Measurements from ENCODE around the gene PRKD2. TPM values are rescaled to one million over a fixed set of nuclear protein-coding genes. Genes with fewer than 3 reads are reported as not detected.

PRKD2 gene
- polyA plus RNA-seq, 1 donor from 2014 or later: 8.0 TPM

DNA sequence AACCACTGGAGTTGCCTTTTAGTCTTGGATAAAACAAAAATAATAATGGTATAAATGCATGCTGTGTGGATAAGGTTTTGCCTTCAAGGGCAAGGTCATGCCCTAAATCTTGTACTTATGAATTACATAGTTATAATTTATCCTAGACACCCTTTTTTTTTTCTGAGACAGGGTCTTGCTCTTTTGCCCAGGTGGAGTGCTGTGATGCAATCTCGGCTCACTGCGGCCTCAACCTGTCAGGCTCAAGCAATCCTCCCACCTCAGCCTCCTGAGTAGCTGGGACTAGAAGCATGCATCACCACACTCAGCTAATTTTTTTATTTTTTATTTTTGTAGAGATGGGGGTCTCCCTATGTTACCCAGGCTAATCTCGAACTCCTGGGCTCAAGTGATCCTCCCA lies 48.3 kb downstream of the PRKD2 start:
- Histone ChIP-seq H3K79me2 (replicated peaks; ENCODE audit: insufficient read depth, low read length) (no peaks in the 10 kb centered on the region), H3K9me2 (ENCODE audit: insufficient read depth, low read length) (no peaks in the 10 kb centered on the region), H3K9ac (ENCODE audit: low read length) (no peak overlapping the region), H3K4me3 (ENCODE audit: low read length) (no peak overlapping the region), H3F3A (ENCODE audit: insufficient read depth, low read length, poor library complexity, severe bottlenecking) (no peaks in the 10 kb centered on the region), H3K9me3 (ENCODE audit: low read length) (no peaks in the 10 kb centered on the region), H3K27me3 (ENCODE audit: insufficient read depth, low read depth, low read length) (no peaks in the 10 kb centered on the region), H3K36me3 (ENCODE audit: insufficient read depth, low read length) (no peaks in the 10 kb centered on the region), H2AFZ (ENCODE audit: low read depth, low read length) (no peak overlapping the region), H3K27ac (ENCODE audit: low read length) (no peak overlapping the region), H4K20me1 (ENCODE audit: insufficient read depth) (no peaks in the 10 kb centered on the region), H3K4me2 (ENCODE audit: low read length) (no peak overlapping the region)
- TF ChIP-seq MXI1 (conservative IDR thresholded peaks at IDR 0.05; ENCODE audit: poor library complexity, severe bottlenecking) (no peak), TAF1 (IDR thresholded peaks at IDR 0.05; ENCODE audit: low read depth) (no peak), RAD21 (conservative IDR thresholded peaks at IDR 0.05) (no peak), EP300 (conservative IDR thresholded peaks at IDR 0.05; ENCODE audit: poor library complexity, severe bottlenecking) (no peak), POLR2AphosphoS5 (IDR thresholded peaks at IDR 0.05) (no peak), EZH2 (IDR thresholded peaks at IDR 0.05; ENCODE audit: borderline replicate concordance, insufficient read depth, low read length, poor library complexity, severe bottlenecking) (no peak), SMC3 (conservative IDR thresholded peaks at IDR 0.05; ENCODE audit: poor library complexity) (no peak)
- TF ChIP-seq, protein P1, sequence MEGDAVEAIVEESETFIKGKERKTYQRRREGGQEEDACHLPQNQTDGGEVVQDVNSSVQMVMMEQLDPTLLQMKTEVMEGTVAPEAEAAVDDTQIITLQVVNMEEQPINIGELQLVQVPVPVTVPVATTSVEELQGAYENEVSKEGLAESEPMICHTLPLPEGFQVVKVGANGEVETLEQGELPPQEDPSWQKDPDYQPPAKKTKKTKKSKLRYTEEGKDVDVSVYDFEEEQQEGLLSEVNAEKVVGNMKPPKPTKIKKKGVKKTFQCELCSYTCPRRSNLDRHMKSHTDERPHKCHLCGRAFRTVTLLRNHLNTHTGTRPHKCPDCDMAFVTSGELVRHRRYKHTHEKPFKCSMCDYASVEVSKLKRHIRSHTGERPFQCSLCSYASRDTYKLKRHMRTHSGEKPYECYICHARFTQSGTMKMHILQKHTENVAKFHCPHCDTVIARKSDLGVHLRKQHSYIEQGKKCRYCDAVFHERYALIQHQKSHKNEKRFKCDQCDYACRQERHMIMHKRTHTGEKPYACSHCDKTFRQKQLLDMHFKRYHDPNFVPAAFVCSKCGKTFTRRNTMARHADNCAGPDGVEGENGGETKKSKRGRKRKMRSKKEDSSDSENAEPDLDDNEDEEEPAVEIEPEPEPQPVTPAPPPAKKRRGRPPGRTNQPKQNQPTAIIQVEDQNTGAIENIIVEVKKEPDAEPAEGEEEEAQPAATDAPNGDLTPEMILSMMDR (IDR thresholded peaks at IDR 0.05; ENCODE audit: poor library complexity, severe bottlenecking): no peak
- TF ChIP-seq, protein P2, sequence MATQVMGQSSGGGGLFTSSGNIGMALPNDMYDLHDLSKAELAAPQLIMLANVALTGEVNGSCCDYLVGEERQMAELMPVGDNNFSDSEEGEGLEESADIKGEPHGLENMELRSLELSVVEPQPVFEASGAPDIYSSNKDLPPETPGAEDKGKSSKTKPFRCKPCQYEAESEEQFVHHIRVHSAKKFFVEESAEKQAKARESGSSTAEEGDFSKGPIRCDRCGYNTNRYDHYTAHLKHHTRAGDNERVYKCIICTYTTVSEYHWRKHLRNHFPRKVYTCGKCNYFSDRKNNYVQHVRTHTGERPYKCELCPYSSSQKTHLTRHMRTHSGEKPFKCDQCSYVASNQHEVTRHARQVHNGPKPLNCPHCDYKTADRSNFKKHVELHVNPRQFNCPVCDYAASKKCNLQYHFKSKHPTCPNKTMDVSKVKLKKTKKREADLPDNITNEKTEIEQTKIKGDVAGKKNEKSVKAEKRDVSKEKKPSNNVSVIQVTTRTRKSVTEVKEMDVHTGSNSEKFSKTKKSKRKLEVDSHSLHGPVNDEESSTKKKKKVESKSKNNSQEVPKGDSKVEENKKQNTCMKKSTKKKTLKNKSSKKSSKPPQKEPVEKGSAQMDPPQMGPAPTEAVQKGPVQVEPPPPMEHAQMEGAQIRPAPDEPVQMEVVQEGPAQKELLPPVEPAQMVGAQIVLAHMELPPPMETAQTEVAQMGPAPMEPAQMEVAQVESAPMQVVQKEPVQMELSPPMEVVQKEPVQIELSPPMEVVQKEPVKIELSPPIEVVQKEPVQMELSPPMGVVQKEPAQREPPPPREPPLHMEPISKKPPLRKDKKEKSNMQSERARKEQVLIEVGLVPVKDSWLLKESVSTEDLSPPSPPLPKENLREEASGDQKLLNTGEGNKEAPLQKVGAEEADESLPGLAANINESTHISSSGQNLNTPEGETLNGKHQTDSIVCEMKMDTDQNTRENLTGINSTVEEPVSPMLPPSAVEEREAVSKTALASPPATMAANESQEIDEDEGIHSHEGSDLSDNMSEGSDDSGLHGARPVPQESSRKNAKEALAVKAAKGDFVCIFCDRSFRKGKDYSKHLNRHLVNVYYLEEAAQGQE (IDR thresholded peaks at IDR 0.05; ENCODE audit: borderline replicate concordance): no peak

DNA sequence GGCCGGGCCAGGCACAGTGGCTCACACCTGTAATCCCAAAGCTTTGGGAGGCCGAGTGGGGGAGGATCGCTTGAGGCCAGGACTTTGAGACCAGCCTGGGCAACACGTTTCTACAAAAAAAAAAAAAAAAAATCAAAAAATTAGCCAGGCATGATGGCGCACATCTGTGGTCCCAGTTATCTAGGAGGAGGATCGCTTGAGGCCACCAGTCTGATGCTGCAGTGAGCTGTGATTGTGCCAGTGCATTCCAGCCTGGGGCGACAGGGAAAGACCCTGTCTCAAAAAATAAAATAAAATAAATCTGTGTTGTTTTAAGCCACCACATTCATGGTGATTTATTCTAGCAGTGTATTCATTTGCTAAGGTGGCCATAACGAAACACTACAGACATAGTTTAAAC lies 51.8 kb downstream of the PRKD2 start:
- no peaks in the 10 kb centered on the region for H4K20me1 ChIP-seq (ENCODE audit: insufficient read depth)
- no peak for TF ChIP-seq EP300 (conservative IDR thresholded peaks at IDR 0.05; ENCODE audit: poor library complexity, severe bottlenecking)
- no peak for TF ChIP-seq EZH2 (IDR thresholded peaks at IDR 0.05; ENCODE audit: borderline replicate concordance, insufficient read depth, low read length, poor library complexity, severe bottlenecking)
- TF ChIP-seq, protein P2 (IDR thresholded peaks at IDR 0.05; ENCODE audit: borderline replicate concordance): no peak
- TF ChIP-seq RAD21 (conservative IDR thresholded peaks at IDR 0.05): no peak
- no peak for TF ChIP-seq MXI1 (conservative IDR thresholded peaks at IDR 0.05; ENCODE audit: poor library complexity, severe bottlenecking)
- TF ChIP-seq SMC3 (conservative IDR thresholded peaks at IDR 0.05; ENCODE audit: poor library complexity): no peak
- TF ChIP-seq TAF1 (IDR thresholded peaks at IDR 0.05; ENCODE audit: low read depth): no peak
- no peak for TF ChIP-seq POLR2AphosphoS5 (IDR thresholded peaks at IDR 0.05)
- TF ChIP-seq, protein P1 (IDR thresholded peaks at IDR 0.05; ENCODE audit: poor library complexity, severe bottlenecking): no peak

More for the DNA sequence above, 51.8 kb downstream of the PRKD2 start:
- Histone ChIP-seq H2AFZ (ENCODE audit: low read depth, low read length) (no peak overlapping the region), H3K27ac (ENCODE audit: low read length) (no peak overlapping the region), H3K9me2 (ENCODE audit: insufficient read depth, low read length) (no peaks in the 10 kb centered on the region), H3K4me3 (ENCODE audit: low read length) (peak overlapping the region; percentile 38), H3K36me3 (ENCODE audit: insufficient read depth, low read length) (no peaks in the 10 kb centered on the region), H3K79me2 (replicated peaks; ENCODE audit: insufficient read depth, low read length) (peaks cover 5% of the 10 kb centered on the region), H3K9me3 (ENCODE audit: low read length) (no peaks in the 10 kb centered on the region), H3F3A (ENCODE audit: insufficient read depth, low read length, poor library complexity, severe bottlenecking) (no peaks in the 10 kb centered on the region), H3K4me2 (ENCODE audit: low read length) (no peak overlapping the region), H3K27me3 (ENCODE audit: insufficient read depth, low read depth, low read length) (no peaks in the 10 kb centered on the region), H3K9ac (ENCODE audit: low read length) (no peak overlapping the region)
